Tibial nerve (tissue), 4 donors: ENCODE measurements around the gene MIS18A. TPM values are rescaled to one million over a fixed set of nuclear protein-coding genes. Genes with fewer than 3 reads are reported as not detected.

Experiments
- DNase-seq, 2 donors: peaks; one replicate each; pipeline ENCODE4 v3.0.0-alpha.2; 2019; ENCODE audit warnings: low spot score in 2 of 2
- H3K27ac ChIP-seq, 4 donors: fragments of 200-600 bp; sonication (generic) in 3 of 4; one replicate each; pipeline ENCODE4 v1.5.1; 2017 to 2019; ENCODE audit warnings: mild to moderate bottlenecking in 1 of 4
- H3K27me3 ChIP-seq, 2 donors: fragments of 200-600 bp; sonication (generic) in 1 of 2; one replicate each; pipeline versions ENCODE4 v1.5.1 to v1.6.0; 2017 to 2019
- H3K36me3 ChIP-seq, 3 donors: fragments of 200-600 bp; sonication (generic); one replicate each; pipeline ENCODE4 v1.5.1; 2018 to 2019
- H3K4me1 ChIP-seq, 4 donors: fragments of 200-600 bp; sonication (generic) in 3 of 4; one replicate each; pipeline ENCODE4 v1.5.1; 2017 to 2019
- H3K4me3 ChIP-seq, 4 donors: fragments of 200-600 bp; sonication (generic) in 3 of 4; one replicate each; pipeline ENCODE4 v1.5.1; 2017 to 2019; ENCODE audit warnings: mild to moderate bottlenecking in 1 of 4, moderate library complexity in 1 of 4
- H3K9me3 ChIP-seq, 4 donors: fragments of 200-600 bp; sonication (generic) in 3 of 4; one replicate each; pipeline ENCODE4 v1.5.1; 2017 to 2019
- CTCF ChIP-seq, 5 experiments: fragments of 200-600 bp in 3 of 5; fragments of 450-650 bp in 2 of 5; sonication (generic) in 3 of 5; IDR thresholded peaks; one replicate each; pipeline ENCODE4 v1.5.1; 2016 to 2019; ENCODE audit warnings: antibody characterized with exemption in 5 of 5, mild to moderate bottlenecking in 3 of 5, moderate library complexity in 2 of 5
- EP300 ChIP-seq, 2 donors: sonication (generic); formaldehyde crosslinking; IDR thresholded peaks; one replicate each; pipeline ENCODE4 v1.6.1; 2017; ENCODE audit warnings: antibody characterized with exemption in 2 of 2, mild to moderate bottlenecking in 1 of 2
- POLR2A ChIP-seq, 2 donors: fragments of 450-650 bp; IDR thresholded peaks; one replicate each; pipeline ENCODE4 v1.6.1; 2017; ENCODE audit warnings: antibody characterized with exemption in 2 of 2, mild to moderate bottlenecking in 2 of 2, moderate library complexity in 2 of 2
- WGBS, 2 donors: methylation state at CpG; one replicate each; pipeline ENCODE4 v1.1.5; 2018; 5-methylcytosine and 5-hydroxymethylcytosine counted together
- total RNA-seq, 4 donors: library from RNA; depleted of rRNA; stranded (reverse); fragments of >200 nt; gene quantifications; one replicate each; pipeline ENCODE4 v1.1.0, GENCODE V29; 2016

MIS18A gene
- total RNA-seq, 4 donors from 2014 or later = 4.0 to 9.3 (median 7.1) TPM

DNA sequence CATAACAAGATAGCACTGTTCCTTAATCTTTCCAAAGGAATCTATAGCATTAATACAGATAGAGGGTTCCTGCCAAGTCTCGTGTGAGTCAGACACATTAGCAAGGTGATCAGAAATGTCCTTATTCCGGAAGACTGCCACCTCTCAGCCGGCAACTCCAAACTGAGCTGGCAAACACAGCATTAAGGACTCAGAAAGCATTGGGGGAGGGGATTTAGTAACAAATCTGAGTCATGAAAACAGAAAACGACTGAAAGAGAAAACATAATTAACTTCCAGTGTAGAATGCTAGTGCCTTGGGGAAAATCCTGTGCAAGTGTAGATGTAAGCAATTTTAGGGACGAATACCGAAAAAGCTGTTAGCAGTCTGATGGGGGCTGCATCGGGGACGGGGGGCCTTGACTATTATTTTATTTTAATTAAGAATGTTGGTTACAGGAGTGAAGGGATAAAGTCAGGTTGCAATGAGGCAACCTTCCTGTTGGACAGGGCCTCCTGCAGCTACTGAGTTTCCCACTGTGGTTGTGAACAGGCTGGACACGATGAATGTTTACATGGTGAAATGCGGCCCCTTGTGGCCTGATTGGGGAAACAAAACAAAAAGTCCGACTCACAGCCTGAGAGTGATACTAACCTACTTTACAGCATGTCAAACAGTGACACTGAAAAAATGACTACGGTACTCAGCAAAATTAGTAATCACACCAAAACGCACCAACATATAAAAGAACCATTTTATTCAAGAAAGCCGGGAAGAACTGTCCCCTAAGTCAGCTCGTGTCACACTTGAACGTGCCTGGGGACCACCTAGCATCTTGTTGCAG, 20.7 kb downstream of the MIS18A start:
- Histone ChIP-seq H3K9me3 (no peaks in the 10 kb centered on the region), H3K4me1 (peaks cover 0 to 25% (median 4%) of the 10 kb centered on the region in 4 donors), H3K27ac (peak overlapping the region in 1 of 4 donors; percentile 8), H3K27me3 (no peaks in the 10 kb centered on the region), H3K36me3 (no peaks in the 10 kb centered on the region), H3K4me3 (no peak overlapping the region)
- DNase-seq = peak; percentile 58 to 75
- WGBS, 2 donors = 43 to 44% methylated on average over 16 of the region's 16 CpGs
- peak; percentile 51 to 81 (median 60) for TF ChIP-seq CTCF (IDR thresholded peaks at IDR 0.05)
- peak in 1 of 2 donors; percentile 12 for TF ChIP-seq EP300 (IDR thresholded peaks at IDR 0.05)
- no peak for TF ChIP-seq POLR2A (IDR thresholded peaks at IDR 0.05)

DNA sequence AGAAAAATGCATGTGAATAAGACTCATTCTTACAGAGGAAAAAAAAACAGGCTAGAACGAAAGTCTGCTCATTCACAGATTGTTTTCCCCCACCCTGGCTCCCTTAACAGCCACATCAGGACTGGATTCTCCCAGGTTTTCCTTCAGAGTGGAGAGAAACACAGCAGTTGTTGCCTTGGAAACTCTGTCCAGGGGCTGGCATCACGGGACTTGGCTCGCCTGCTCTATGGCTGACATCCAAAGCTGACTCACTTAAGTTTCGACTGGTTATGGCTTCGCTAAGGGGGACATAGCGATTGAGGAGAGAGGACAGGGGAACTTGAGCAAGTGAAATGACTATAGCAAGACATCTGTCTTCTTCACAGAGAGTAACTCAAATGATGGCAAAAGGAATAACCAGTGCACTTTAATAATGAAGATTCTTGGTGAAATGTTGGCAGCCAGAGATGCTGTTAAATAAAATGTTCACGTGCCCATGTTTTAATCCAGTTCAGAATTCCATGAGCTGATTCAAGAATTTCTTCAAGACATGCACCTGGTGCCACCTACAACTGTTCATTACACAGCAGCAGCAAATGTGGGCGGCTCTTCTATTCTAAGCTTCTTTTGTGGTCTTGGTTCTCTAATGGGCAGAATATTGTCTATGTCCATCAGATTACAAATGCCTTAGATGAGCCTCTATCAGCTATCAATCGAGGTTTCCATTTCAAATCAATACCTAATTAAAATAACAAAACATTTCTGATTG, 21.8 kb downstream of the MIS18A start:
- no peak overlapping the region for H3K4me3 ChIP-seq
- H3K36me3 ChIP-seq = no peaks in the 10 kb centered on the region
- no peaks in the 10 kb centered on the region for H3K27me3 ChIP-seq
- 30% methylated on average over 9 of the region's 9 CpGs for WGBS, 2 donors
- H3K4me1 ChIP-seq = peaks cover 0 to 25% (median 4%) of the 10 kb centered on the region in 4 donors
- H3K9me3 ChIP-seq = no peaks in the 10 kb centered on the region
- TF ChIP-seq POLR2A (IDR thresholded peaks at IDR 0.05) (no peak), EP300 (IDR thresholded peaks at IDR 0.05) (peak in 1 of 2 donors; percentile 73), CTCF (IDR thresholded peaks at IDR 0.05) (no peak)
- peak; percentile 51 to 78 for DNase-seq
- H3K27ac ChIP-seq = peak overlapping the region in 2 of 4 donors; percentile 51 to 64

GRCh38 chr21:32256251-32256650, 22.6 kb downstream of the MIS18A start:
- TF ChIP-seq POLR2A (IDR thresholded peaks at IDR 0.05) (no peak), CTCF (IDR thresholded peaks at IDR 0.05) (no peak), EP300 (IDR thresholded peaks at IDR 0.05) (no peak)

DNA sequence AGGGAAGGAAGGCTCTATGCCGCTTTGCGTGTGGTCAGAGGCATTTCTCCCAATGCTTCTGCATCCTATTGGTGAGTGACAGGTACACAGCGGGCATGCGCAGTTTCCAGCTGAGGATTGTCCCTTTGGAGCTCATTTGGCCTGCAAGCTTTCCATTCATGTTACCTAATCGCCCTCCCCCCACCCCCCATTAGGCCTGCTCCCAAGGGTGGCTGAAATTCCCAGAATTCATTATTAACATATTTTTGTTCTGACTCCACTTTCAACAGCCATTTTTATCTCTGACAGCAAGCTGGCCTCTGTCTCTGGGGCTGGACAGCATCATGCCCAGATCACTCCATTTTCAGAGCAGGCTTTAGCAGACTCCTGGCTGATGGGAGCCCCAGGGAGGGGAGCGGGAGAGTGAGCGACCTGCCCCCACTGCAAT, 25.6 kb downstream of the MIS18A start:
- H3K9me3 ChIP-seq = no peaks in the 10 kb centered on the region
- no peaks in the 10 kb centered on the region for H3K36me3 ChIP-seq
- H3K4me3 ChIP-seq = no peak overlapping the region
- 80 to 84% methylated on average over 7 of the region's 7 CpGs for WGBS, 2 donors
- TF ChIP-seq EP300 (IDR thresholded peaks at IDR 0.05) (no peak), CTCF (IDR thresholded peaks at IDR 0.05) (no peak), POLR2A (IDR thresholded peaks at IDR 0.05) (no peak)
- H3K27me3 ChIP-seq = no peaks in the 10 kb centered on the region
- H3K4me1 ChIP-seq = peaks cover 0 to 38% (median 8%) of the 10 kb centered on the region in 4 donors
- no peak for DNase-seq
- H3K27ac ChIP-seq = no peak overlapping the region

More at GRCh38 chr21:32256251-32256650, 22.6 kb downstream of the MIS18A start:
- Histone ChIP-seq H3K9me3 (no peaks in the 10 kb centered on the region), H3K36me3 (no peaks in the 10 kb centered on the region), H3K27ac (peak overlapping the region in 2 of 4 donors; percentile 51 to 64), H3K27me3 (no peaks in the 10 kb centered on the region), H3K4me3 (peak overlapping the region in 1 of 4 donors; percentile 4), H3K4me1 (peaks cover 0 to 25% (median 4%) of the 10 kb centered on the region in 4 donors)
- WGBS, 2 donors = 40 to 46% methylated on average over 12 of the region's 12 CpGs
- DNase-seq = no peak

- no peak for DNase-seq
- Histone ChIP-seq H3K4me3 (no peak overlapping the region), H3K36me3 (no peaks in the 10 kb centered on the region), H3K4me1 (peaks cover 0 to 27% (median 8%) of the 10 kb centered on the region in 4 donors), H3K27me3 (no peaks in the 10 kb centered on the region), H3K9me3 (no peaks in the 10 kb centered on the region), H3K27ac (no peak overlapping the region)
- no peak for TF ChIP-seq EP300 (IDR thresholded peaks at IDR 0.05)
- TF ChIP-seq POLR2A (IDR thresholded peaks at IDR 0.05) = no peak
- no peak for TF ChIP-seq CTCF (IDR thresholded peaks at IDR 0.05)
Measured at GRCh38 chr21:32252136-32252535, 26.7 kb downstream of the MIS18A start.
